ENCODE measurements around the gene GAMT.

GAMT gene

GRCh38 chr19:1350867-1351266, 50.5 kb downstream of the GAMT start:
- Histone ChIP-seq H3K4me1 (ENCODE audit: insufficient read depth, low read length) (peaks cover 14% of the 10 kb centered on the region), H3K27me3 (ENCODE audit: insufficient read depth, low read length) (no peaks in the 10 kb centered on the region), H3K36me3 (ENCODE audit: insufficient read depth, low read length) (no peaks in the 10 kb centered on the region), H3K4me3 (ENCODE audit: low read length) (no peak overlapping the region), H2AFZ (ENCODE audit: low read depth, low read length) (no peak overlapping the region), H3K9me3 (ENCODE audit: low read length) (no peaks in the 10 kb centered on the region)

- no peaks in the 10 kb centered on the region for H3K27me3 ChIP-seq (ENCODE audit: insufficient read depth, low read length)
- H3K9me3 ChIP-seq (ENCODE audit: low read length): no peaks in the 10 kb centered on the region
- H3K36me3 ChIP-seq (ENCODE audit: insufficient read depth, low read length): no peaks in the 10 kb centered on the region
- H3K4me3 ChIP-seq (ENCODE audit: low read length): no peak overlapping the region
- H3K4me1 ChIP-seq (ENCODE audit: insufficient read depth, low read length): peaks cover 8% of the 10 kb centered on the region
- no peak overlapping the region for H2AFZ ChIP-seq (ENCODE audit: low read depth, low read length)
These were observed 52.1 kb downstream of the GAMT start for GRCh38 chr19:1349211-1349610.
